DMS 273 (cell line): ENCODE data around the gene TRPV2.
"Not testable (repeated sequence)": the region's sequence is repeated elsewhere in the genome, so short reads cannot be mapped to it uniquely, and the experiment has no call there.

Source experiments
- DNase-seq: peaks from one replicate; lab custom pipeline; 2025; ENCODE audit not compliant: unreplicated experiment; lab: John Stamatoyannopoulos, UW

Gene TRPV2

DNA sequence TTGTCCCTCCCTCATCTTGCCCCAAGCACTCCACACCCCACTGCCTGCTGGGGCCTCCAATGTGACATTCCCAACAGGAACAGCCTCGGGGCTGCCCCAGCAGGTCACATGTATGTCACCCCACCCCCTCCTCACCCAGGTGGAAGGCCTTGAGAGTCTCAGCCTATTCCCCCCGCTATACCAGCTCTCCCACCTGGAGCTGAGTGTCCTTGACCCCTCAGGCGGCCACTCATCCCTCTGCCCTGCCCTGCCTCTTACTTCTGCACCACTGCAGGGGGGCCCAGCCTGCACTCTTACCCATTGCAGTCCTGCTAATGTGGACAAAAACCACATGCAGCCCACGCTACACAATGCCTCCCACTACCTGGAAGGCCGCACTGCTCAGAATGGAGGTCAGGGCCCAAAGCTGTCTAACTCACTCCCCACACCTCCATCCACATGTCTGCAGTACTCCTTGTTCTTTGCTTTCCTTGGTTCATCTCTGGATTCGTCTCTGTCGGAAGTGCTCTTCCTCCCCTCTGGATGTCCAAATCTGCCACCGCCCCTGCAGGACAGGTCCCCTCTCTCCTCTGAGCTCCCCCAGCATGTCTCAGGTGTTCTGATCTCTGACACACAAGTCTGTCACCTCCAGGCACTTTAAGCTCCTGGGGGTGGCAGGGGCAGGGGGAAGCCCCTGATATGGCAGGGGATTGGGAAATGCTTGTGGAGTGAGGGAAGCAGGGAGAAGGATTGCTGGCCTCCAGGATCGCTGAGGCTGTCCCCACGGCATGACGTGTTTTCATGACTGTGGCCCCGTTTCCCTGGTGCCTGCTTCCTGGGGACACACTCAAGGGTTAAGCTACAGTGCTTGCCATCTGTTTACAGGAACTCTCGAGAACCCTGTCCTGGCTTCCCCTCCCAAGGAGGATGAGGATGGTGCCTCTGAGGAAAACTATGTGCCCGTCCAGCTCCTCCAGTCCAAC is 20.8 kb downstream of the TRPV2 start:
- no peak for DNase-seq

DNA sequence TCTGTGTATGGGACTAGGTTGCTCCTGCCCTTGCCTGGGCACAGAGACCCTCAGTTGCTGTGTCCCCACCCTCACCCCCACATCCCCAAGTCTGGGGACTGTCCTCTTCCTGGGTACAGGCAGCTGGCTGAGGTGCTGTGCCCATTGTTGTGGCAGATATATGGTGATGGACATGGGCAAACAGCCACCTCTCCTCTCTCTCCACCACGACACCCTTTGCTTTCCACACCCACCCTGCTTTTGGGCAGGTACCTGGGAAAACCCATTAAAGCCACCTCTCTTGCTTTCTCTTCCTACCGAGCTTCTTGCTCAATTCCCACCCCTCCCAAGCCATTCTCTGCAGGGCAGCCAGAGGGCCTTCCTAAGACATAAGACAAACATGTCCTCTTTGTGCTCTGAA is 21.7 kb downstream of the TRPV2 start:
- no peak for DNase-seq

DNA sequence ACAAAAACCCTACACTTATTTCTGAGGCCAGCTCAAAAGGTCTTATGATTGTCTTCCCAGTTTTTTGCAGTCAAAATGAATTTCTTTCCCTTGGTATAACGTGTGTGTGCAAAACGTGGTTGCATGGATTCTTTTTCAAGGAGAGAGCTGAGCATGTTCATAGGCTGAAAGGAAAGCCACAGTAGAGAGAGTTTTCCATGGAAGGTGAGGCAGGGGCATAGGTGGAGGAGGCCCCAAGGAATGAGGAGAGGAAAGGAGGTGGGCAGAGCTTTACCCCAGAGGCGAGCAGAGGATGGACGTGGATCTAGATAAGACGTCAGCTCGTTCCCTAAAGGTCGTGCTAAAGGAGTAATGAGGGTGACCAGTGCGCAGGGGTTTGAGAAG is 22.8 kb downstream of the TRPV2 start:
- DNase-seq = no peak

DNA sequence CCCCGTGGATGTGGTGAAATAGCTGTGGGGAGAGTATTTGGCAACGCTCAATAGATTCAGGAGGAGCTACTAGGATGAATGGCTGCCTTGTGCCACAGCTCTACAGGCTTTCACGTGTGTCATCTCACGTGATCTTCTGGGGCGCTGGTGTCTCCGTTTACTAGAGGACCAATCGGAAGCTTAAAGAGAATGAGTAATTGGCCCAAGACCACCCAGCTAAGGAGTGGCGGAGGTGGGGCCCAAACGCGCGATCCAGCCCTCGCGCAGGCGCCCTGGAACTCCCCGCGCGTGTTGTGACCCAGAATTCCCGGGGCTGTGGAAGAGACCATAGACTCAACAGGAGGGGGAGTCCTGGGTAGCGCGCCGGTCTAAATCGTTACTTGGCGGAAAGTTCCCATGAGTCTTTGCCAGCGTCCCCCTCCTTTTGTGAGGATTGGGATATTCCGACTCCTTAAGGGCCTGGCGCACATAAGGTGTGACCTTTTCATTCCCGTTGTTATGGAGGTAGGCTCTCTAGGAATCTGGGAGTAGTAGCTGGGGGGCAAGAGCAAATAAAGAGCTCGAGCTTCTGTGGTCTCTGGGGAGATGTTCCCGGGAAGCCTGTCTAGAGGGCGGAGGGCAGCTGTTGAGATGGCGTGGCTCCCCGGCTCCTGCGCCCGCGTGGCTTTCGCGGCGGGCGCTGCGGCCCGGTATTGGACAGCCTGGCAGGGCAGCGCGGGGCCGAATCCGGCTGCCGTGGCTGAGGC is 23.4 kb downstream of the TRPV2 start:
- peak; percentile 99 for DNase-seq

DNA sequence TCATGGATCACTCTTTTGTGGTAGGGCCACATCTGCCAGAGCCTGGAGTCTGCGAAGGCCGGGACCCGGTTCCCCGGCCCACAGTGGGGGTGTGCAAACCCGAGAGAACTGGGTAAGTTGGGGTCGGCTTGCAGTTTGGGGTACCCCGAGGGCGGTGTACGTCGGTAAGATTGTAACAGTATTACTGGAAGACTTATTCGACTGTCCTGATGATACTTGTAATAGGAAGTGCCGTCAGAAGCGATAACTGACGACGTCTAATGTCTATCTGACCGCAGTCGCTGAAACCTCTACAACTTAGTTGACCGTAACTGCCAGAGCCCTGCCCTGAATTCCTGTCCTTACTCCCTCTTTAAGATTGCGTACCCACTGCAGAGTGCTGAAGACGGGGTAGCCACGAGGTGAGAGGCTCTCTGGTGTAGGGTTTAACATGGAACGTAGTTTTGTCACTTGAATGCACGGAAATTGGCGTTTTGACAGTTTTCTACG is 24.0 kb downstream of the TRPV2 start:
- no peak for DNase-seq

DNA sequence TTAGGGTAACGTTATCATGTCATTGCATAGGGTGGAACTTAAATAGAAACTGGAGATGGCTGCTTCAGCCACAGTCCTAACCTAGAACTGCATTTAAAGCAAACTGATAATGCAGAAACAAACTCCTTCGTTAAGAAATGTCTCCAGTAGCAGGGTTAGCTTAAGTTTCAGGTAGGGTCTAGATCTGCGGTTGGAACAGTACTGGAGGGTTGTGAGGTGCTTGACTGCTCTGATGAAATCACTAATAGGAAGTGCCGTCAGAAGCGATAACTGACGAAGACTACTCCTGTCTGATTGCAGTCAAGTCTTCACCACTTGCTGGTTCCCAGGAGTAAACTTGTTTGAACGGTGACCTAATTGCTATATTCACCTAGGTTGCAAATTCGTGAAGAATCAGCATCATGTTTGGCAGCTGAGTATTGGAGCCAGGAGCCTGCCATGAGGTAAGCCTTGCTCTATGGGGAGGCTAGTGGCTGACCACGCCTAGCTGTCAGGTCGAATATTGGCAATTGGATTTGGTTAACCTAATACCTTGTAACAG is 24.5 kb downstream of the TRPV2 start:
- no peak for DNase-seq

DNA sequence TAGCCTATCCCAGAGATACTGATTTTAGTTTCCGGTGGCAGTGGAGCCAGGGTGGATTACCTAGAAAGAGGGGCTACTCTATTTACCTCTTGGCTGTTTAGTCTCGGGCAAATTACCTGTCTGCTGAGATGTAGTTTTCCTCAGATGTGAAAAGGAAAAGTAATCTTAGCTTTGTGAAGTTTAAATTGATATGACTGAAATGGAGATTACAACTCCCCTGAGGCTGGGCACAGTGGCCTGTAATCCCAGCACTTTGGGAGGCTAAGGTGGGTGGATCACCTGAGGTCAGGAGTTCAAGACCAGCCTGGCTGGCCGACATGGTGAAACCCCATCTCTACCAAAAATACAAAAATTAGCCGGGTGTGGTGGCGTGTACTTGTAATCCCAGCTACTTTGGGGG is 25.0 kb downstream of the TRPV2 start:
- not testable (repeated sequence) for DNase-seq

DNA sequence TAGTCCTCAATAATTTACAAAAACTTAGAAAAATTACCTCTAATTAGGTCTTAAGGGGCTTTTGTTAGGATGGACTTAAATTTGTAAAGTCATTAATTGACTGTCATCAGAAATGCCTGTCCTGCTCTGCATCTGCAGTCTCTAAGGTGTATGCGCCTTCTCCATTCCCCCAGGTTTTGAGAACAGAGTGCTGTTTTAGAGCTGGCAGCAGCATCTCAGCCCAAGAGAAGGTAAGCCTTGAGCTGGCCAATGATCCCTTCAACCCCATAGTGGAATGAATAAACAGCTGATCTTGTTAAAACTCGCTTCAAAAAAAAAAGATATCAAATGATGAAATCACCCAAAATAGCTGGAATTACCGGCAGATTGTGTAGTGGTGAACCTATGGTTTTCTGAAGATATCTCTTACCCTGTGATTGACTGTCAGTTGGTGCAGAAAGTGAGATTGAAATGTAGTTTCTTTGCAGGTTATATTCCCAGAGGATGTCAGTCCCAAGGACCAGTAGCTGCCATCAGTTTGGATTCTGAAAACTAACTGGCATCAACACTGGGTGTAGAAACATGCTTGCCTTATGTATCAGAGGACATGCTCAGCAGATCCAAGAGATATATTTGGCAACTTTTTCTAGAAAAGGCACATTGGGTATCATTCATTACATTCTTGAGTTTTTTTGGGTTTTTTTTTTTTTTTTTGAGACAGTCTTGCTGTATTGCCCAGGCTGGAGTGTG is 25.7 kb downstream of the TRPV2 start:
- no peak for DNase-seq

DNA sequence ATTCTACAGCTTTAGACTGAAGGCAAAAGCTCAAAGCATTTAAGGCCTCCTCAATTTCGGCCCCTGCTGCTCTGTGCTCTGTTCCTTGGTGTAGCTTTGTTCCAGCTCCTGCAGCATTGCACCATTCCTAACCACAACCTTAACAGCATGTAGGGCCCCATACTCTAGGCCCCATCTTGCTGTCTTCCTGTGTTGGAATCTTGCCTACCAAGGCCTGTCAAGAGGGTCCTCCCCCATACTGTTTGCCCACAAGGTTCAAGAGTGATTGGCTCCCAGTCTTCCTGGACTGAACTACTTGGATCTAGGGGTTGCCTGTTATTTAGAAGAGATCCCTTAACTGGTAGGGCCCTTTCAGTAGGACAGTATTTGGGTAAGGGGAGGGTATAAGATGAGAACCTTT is 26.8 kb downstream of the TRPV2 start:
- DNase-seq = peak; percentile 75

DNA sequence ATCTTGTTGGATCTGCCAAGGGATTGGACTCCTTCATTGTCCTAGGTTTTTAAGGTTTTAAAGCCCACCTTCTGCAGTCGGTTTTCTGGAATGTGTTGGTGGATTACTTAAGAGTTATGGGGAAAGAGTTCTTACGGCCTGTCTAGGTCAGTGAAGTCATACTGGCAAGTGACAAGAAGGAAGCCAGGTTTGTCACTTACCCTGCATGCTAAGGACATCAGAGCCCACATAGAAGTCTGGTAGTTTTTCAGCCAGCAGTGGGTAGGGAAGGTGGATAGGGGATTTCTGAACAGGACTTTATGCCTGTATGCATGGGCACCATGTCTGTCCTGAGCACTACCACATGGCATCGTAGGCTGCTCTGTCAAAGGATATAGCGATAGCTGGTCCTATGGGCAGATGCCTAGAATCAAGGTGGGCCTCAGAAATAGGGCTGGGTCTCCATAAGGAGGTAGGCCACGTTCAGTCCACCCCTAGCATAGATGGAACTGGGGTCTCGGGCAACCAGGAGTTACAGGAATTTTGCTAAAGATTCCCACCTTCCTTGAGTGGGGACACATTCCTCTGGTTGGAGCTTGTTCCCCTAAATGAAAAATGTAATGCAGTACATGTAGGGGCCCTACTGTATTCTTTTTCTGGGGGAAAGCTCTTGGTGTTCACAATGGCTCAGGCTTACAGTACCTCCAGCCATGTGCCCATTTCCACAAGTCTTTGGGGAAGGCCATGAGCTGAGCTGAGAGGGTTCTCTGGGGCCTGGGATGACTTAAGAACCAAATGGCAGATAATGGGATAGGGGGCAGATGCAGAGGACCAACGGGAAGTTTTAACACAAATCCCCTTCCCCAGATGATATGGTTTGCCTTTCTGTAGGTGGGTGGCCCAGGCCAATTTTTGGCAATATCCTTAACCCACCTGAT is 27.5 kb downstream of the TRPV2 start:
- DNase-seq = peak; percentile 77

DNA sequence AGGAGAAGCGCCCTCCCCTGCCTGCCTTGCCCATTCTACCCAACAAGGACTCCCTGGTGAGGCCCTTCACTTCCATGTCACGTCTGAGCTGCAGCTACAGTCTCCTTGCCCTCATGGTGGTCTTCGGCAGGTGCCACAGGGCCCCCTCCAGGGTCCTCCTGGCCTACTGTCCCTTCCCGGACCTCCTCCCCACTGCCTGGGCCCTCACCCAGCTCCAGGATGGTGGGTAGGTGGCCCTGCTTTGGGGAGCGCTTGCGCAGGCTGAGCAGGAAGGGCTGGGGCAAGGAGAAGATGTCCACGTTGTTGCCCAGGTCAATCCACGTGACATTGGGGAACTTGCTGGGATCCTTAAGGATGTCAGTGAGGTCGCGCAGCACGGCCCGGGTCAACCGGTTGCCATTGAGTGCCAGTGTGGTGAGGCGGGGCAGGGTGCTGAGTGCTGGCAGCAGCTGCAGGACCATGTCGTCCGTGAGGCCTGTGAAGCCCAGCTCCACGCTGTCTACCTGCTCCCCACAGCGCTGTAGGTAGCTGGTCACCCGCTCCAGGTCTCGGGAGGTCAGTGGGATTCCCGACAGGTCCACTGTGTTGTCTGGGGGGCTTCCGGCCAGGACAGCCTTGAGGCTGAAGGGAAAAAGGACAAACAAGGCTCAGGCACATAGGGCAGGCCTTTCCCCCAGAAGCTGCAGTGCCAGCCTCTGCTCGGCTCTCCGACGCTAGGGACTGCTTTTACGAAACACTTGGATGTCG is 28.3 kb downstream of the TRPV2 start:
- DNase-seq = peak; percentile 77

DNA sequence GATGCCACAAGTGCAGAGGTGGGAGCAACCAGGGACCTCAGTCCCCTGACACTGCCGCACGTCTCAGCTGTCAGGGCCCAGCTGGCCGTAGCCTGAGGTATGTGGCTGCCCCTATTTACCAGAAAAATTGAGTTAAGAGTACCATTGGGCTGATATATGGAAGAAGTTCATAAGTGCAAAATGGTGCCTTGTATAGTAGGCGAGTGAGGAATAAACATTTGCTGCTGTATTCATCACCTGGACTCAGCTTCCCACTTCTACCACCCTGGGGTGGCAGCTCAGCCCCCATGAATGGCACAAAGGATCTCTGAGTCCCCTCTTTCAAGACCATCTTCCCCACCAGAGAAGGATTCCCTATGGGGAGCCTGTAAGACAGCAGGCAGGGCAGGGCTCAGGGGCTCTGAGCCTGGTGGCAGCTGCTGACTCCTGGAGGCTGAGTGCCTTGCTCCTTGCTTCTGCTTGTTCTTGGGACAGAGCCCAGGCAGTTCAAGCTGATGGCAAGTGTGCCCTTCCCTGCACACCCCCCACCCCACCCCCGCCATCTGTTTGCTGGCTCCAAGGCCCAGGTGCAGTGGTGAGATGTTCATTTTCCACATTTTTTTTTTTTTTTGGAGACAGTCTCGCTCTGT is 29.0 kb downstream of the TRPV2 start:
- peak; percentile 90 for DNase-seq

DNA sequence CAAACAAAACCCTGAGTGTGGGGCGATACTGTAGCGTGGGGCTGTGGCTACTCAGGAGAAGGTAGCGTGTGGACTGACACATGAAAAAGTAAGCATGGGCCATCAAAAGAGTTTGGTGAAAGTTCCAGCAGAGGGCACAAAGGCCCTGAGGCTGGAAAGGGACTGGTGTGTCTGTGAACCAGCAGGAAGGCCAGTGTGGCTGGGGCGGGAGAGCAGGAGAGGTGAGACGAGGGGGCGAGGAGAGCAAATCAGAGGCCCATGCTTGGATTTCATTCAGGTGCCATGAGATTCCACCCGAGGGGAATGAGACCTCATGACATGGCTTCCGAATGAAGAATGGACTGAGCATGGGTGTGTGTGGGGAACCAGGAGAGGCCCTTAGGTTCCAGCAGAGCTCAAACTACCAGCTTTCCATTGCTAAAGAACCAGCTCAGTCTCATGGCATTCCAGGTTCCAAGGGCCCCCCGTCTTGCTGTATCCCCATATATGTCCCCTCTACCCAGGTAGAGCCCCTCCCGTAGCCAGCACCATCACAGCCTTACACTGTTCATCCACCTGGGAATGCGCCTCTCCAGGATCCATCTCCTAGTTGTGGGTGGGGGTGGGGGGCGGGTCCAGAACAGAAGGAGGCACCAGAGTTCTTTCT is 31.1 kb downstream of the TRPV2 start:
- DNase-seq = peak; percentile 56

DNA sequence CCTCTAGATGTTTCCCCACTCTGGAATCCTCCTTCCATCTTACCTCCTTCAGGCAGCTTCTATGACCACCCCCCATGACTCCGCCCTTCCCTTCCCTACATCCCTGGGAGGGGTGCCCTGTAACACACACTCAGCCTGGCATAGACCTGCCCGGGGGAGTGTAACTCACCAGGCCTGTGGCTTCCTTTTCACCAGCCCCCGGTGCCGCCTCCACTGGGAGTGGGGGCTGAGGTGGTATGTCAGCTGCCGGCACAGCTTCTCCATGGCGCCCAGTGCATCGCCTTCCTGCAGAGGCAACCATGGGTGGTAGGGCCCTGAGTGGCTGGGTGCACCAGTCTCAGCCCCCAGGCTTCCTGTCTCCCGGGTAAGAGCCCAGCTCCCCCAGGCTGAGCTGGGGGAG is 32.3 kb downstream of the TRPV2 start:
- DNase-seq = no peak

DNA sequence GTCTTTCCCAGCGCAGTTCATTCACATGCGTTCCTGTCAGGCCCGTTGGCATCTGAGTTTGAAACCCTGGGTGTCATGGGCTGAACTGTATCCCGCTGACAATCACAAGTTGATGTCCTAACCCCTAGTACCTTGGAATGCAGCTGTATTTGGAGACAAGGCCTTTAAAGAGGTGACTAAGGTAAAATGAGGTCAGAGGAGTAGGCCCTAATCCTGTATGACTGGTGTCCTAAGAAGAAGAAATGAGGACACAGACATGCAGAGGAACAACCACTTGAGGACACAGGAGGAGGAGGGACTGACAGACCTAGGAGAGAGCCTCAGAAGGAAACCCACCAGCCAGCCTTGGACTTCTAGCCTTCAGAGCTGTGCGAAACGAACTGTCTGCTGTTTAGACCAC is 33.1 kb downstream of the TRPV2 start:
- no peak for DNase-seq

DNA sequence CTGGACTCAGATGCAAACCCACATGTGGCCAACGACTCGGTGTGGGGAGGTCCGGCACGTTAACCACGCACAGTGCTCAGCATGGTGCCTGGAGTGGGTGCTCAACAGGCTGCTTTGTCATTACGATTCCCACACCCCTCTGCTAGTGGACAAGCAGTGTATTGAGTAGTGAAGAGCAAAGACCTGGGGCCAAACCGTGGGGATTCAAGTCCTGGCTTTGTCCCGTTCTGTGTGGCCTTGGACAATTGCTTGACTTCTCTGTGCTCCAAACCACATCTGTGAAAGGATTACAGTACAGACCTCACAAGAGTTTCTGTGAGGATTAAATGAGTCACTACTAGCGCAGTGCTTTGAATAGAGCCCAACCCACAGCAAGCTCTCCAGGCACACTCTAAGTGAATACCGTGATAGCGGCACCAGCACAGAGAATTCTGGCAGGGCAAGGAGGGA is 33.8 kb downstream of the TRPV2 start:
- no peak for DNase-seq

DNA sequence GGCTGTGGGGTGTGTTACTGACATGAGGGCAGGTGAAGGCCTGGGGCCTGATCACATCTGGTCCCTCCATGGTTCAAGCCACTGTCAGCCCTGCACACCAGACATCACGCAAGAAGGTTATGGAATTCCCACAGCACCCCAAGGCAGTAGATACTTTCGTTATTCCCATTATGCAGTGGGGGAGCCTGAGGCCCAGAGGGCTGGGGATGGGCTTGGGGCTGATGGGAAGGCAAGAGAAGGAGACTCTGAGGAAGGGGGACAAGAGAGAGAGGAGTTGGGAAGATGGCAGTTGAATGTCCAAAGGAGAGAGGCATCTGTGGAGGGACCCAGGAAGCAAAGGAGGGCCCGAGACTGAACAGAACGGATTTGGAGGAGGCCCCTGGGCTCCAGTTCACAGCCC is 34.7 kb downstream of the TRPV2 start:
- DNase-seq = no peak

DNA sequence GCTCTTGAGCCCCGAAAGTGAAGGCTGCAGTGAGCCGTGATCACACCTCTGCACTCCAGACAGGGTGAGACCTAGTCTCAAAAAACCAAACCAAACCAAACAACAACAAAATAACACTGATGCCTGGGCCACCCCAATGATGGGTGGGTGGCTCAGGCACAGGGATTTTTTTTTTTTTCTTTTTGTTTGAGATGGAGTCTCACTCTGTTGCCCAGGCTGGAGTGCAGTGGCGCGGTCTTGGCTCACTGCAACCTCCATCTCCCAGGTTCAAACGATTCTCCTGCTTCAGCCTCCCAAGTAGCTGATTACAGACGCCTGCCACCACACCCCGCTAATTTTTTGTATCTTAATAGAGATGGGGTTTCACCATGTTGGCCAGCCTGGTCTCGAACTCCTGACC is 36.9 kb downstream of the TRPV2 start:
- not testable (repeated sequence) for DNase-seq
